OCI-LY7 (cell line): ENCODE measurements around the gene APOC3.

Experiments used
- CTCF ChIP-seq: fragments of 200-600 bp; sonication (generic); conservative IDR thresholded peaks from 2 replicates; pipeline ENCODE4 v1.5.1; 2014; ENCODE audit warnings: mild to moderate bottlenecking, antibody characterized with exemption, low read length, moderate library complexity, mixed read lengths
- EZH2phosphoT487 ChIP-seq: fragments of 200-600 bp; sonication (generic); IDR thresholded peaks from 2 replicates; pipeline ENCODE4 v1.6.1; 2018; ENCODE audit warnings: low read depth, borderline replicate concordance, mild to moderate bottlenecking, mixed run types, antibody characterized with exemption, low read length, moderate library complexity, mixed read lengths

- TF ChIP-seq CTCF (no peak), EZH2phosphoT487 (no peak)
These were observed 6.9 kb downstream of the APOC3 start for GRCh38 chr11:116836632-116836991.
